Smooth muscle cell (in vitro differentiated cells): ENCODE measurements around the gene LGALS3BP. TPM values are rescaled to one million over a fixed set of nuclear protein-coding genes. Genes with fewer than 3 reads are reported as not detected.

Experiments used
- DNase-seq: peaks from one replicate; lab custom pipeline; 2025; ENCODE audit not compliant: unreplicated experiment; lab: John Stamatoyannopoulos, UW
- H2AFZ ChIP-seq: fragments of 200-600 bp; sonication (generic); 2 replicates; pipeline ENCODE4 v1.6.0; 2016; ENCODE audit warnings: antibody characterized with exemption, low read depth, mild to moderate bottlenecking
- H3F3A ChIP-seq: fragments of 200-600 bp; sonication (generic); 2 replicates; pipeline ENCODE4 v1.6.0; 2017; ENCODE audit warnings: antibody characterized with exemption, low read depth
- H3K27ac ChIP-seq: fragments of 200-600 bp; sonication (generic); 2 replicates; pipeline ENCODE4 v1.5.1; 2016; ENCODE audit warnings: low read depth, mild to moderate bottlenecking
- H3K27me3 ChIP-seq: fragments of 200-600 bp; sonication (generic); 2 replicates; pipeline ENCODE4 v1.6.1; 2016; ENCODE audit warnings: low read depth, mild to moderate bottlenecking
- H3K36me3 ChIP-seq: fragments of 200-600 bp; sonication (generic); 2 replicates; pipeline ENCODE4 v1.5.1; 2016; ENCODE audit warnings: low read depth
- H3K4me1 ChIP-seq: fragments of 200-600 bp; sonication (generic); 2 replicates; pipeline ENCODE4 v1.5.1; 2016; ENCODE audit warnings: low read depth
- H3K4me2 ChIP-seq: fragments of 200-600 bp; sonication (generic); 2 replicates; pipeline ENCODE4 v1.6.0; 2016; ENCODE audit warnings: mild to moderate bottlenecking
- H3K4me3 ChIP-seq: fragments of 200-600 bp; sonication (generic); 2 replicates; pipeline ENCODE4 v1.5.1; 2016; ENCODE audit warnings: mild to moderate bottlenecking
- H3K79me2 ChIP-seq: fragments of 200-600 bp; sonication (generic); 2 replicates; pipeline ENCODE4 v1.6.0; 2016; ENCODE audit warnings: low read depth, mild to moderate bottlenecking
- H3K9ac ChIP-seq: fragments of 200-600 bp; sonication (generic); 2 replicates; pipeline ENCODE4 v1.6.0; 2016; ENCODE audit warnings: low read depth
- H3K9me3 ChIP-seq: fragments of 200-600 bp; sonication (generic); replicated peaks from 2 replicates; pipeline ENCODE4 v1.5.1; 2016; ENCODE audit warnings: low read depth
- H4K20me1 ChIP-seq: fragments of 200-600 bp; sonication (generic); 2 replicates; pipeline ENCODE4 v1.6.0; 2016; ENCODE audit warnings: low read depth
- WGBS: methylation state at CpG from one replicate; pipeline ENCODE4 v1.1.7; 2016; ENCODE audit warnings: low lambda C conversion rate; 5-methylcytosine and 5-hydroxymethylcytosine counted together
- polyA plus RNA-seq: library from polyadenylated mRNA; unstranded; fragments of >200 nt; fragmentation: Nextera tagmentation; extraction: Ambion mirVana; gene quantifications from 2 replicates; pipeline ENCODE4 v1.2.1, GENCODE V29; 2016
- total RNA-seq: library from RNA; depleted of rRNA; stranded (reverse); fragments of >200 nt; gene quantifications from 2 replicates; pipeline ENCODE4 v1.2.3, GENCODE V29; 2014
- TF ChIP-seq, protein P1 (sequence below): fragments of 200-600 bp; sonication (generic); IDR thresholded peaks from 2 replicates; pipeline ENCODE4 v1.5.1; 2017; ENCODE audit warnings: borderline replicate concordance, mild to moderate bottlenecking, antibody characterized with exemption; ENCODE audit not compliant: insufficient read depth, poor library complexity, severe bottlenecking

The LGALS3BP gene
- total and polyA plus RNA-seq, 2 experiments from 2014 or later: 66.5 to 151 TPM

DNA sequence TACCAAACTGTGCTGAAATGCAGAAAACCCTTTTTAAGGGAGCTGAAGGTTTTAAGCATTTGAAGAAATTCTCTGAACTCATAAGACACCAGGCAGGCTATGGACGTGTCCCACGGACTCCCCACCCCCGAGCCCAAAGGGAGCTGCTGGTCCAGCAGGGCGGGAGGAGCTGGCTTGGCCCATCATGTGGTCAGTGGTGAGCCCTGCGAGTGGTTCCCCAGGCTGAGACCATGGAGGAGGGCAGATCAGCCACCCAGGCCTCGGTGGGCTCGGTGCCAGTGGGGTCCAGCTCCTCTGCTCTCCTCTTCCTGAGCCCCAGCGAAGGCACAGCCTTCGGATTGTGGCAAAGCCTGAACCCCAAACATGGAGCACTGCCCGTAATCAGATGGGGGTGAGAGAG lies 27.0 kb downstream of the LGALS3BP start:
- no peak for DNase-seq
- Histone ChIP-seq H3K36me3 (no peaks in the 10 kb centered on the region), H3K79me2 (no peaks in the 10 kb centered on the region), H3K9me3 (no peaks in the 10 kb centered on the region), H4K20me1 (no peaks in the 10 kb centered on the region), H3F3A (no peaks in the 10 kb centered on the region), H3K27me3 (no peaks in the 10 kb centered on the region), H3K4me1 (no peaks in the 10 kb centered on the region), H3K4me2 (no peak overlapping the region), H3K4me3 (no peak overlapping the region), H2AFZ (no peak overlapping the region), H3K27ac (no peak overlapping the region), H3K9ac (no peak overlapping the region)
- TF ChIP-seq, protein P1, sequence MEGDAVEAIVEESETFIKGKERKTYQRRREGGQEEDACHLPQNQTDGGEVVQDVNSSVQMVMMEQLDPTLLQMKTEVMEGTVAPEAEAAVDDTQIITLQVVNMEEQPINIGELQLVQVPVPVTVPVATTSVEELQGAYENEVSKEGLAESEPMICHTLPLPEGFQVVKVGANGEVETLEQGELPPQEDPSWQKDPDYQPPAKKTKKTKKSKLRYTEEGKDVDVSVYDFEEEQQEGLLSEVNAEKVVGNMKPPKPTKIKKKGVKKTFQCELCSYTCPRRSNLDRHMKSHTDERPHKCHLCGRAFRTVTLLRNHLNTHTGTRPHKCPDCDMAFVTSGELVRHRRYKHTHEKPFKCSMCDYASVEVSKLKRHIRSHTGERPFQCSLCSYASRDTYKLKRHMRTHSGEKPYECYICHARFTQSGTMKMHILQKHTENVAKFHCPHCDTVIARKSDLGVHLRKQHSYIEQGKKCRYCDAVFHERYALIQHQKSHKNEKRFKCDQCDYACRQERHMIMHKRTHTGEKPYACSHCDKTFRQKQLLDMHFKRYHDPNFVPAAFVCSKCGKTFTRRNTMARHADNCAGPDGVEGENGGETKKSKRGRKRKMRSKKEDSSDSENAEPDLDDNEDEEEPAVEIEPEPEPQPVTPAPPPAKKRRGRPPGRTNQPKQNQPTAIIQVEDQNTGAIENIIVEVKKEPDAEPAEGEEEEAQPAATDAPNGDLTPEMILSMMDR: no peak
- WGBS: 91% methylated on average over 10 of the region's 10 CpGs

- Histone ChIP-seq H4K20me1 (no peaks in the 10 kb centered on the region), H2AFZ (no peak overlapping the region), H3F3A (no peaks in the 10 kb centered on the region), H3K36me3 (no peaks in the 10 kb centered on the region), H3K79me2 (no peaks in the 10 kb centered on the region), H3K4me1 (no peaks in the 10 kb centered on the region), H3K4me2 (no peak overlapping the region), H3K4me3 (no peak overlapping the region), H3K27me3 (no peaks in the 10 kb centered on the region), H3K9ac (no peak overlapping the region), H3K27ac (no peak overlapping the region), H3K9me3 (no peaks in the 10 kb centered on the region)
- no peak for DNase-seq
- TF ChIP-seq, protein P1: no peak
- 70% methylated on average over 12 of the region's 12 CpGs for WGBS
Observed at GRCh38 chr17:78951967-78952551, 27.7 kb downstream of the LGALS3BP start.

GRCh38 chr17:78950870-78951269 lies 28.9 kb downstream of the LGALS3BP start:
- H3K9me3 ChIP-seq: no peaks in the 10 kb centered on the region
- H2AFZ ChIP-seq: no peak overlapping the region
- WGBS: 92% methylated on average over 2 of the region's 2 CpGs
- H3F3A ChIP-seq: no peaks in the 10 kb centered on the region
- no peaks in the 10 kb centered on the region for H4K20me1 ChIP-seq
- H3K36me3 ChIP-seq: no peaks in the 10 kb centered on the region
- no peak overlapping the region for H3K9ac ChIP-seq
- H3K27me3 ChIP-seq: no peaks in the 10 kb centered on the region
- no peak overlapping the region for H3K4me3 ChIP-seq
- no peak overlapping the region for H3K4me2 ChIP-seq
- no peaks in the 10 kb centered on the region for H3K4me1 ChIP-seq
- H3K27ac ChIP-seq: no peak overlapping the region
- H3K79me2 ChIP-seq: no peaks in the 10 kb centered on the region
- no peak for DNase-seq
- TF ChIP-seq, protein P1: no peak
